ENCODE results near the gene P2RX2.

Gene P2RX2

GRCh38 chr12:132600048-132601032 is 18.2 kb upstream of the P2RX2 start:
- DNase-seq (ENCODE audit: insufficient read length, low spot score) (no peak), FAIRE-seq (peak; percentile 41)
- TF ChIP-seq TAF1 (IDR thresholded peaks at IDR 0.05; ENCODE audit: low read depth, low read length) (no peak), PAX5 (IDR thresholded peaks at IDR 0.05; ENCODE audit: insufficient read depth, low read length, severe bottlenecking) (no peak), SPI1 (IDR thresholded peaks at IDR 0.05; ENCODE audit: low read depth, low read length) (no peak), POU2F2 (IDR thresholded peaks at IDR 0.05; ENCODE audit: low read depth, low read length) (no peak), POLR2A (IDR thresholded peaks at IDR 0.05; ENCODE audit: low read depth, low read length) (no peak), POLR2AphosphoS5 (IDR thresholded peaks at IDR 0.05; ENCODE audit: low read depth, low read length) (no peak)

GRCh38 chr12:132601171-132601883 is 17.2 kb upstream of the P2RX2 start:
- DNase-seq (ENCODE audit: insufficient read length, low spot score) (no peak), FAIRE-seq (no peak)
- TF ChIP-seq POLR2AphosphoS5 (IDR thresholded peaks at IDR 0.05; ENCODE audit: low read depth, low read length) (no peak), POLR2A (IDR thresholded peaks at IDR 0.05; ENCODE audit: low read depth, low read length) (no peak), PAX5 (IDR thresholded peaks at IDR 0.05; ENCODE audit: insufficient read depth, low read length, severe bottlenecking) (no peak), TAF1 (IDR thresholded peaks at IDR 0.05; ENCODE audit: low read depth, low read length) (no peak), POU2F2 (IDR thresholded peaks at IDR 0.05; ENCODE audit: low read depth, low read length) (no peak), SPI1 (IDR thresholded peaks at IDR 0.05; ENCODE audit: low read depth, low read length) (no peak)

GRCh38 chr12:132602572-132603239 is 15.9 kb upstream of the P2RX2 start:
- TF ChIP-seq TAF1 (IDR thresholded peaks at IDR 0.05; ENCODE audit: low read depth, low read length) = no peak
- no peak for TF ChIP-seq SPI1 (IDR thresholded peaks at IDR 0.05; ENCODE audit: low read depth, low read length)
- TF ChIP-seq PAX5 (IDR thresholded peaks at IDR 0.05; ENCODE audit: insufficient read depth, low read length, severe bottlenecking) = no peak
- TF ChIP-seq POU2F2 (IDR thresholded peaks at IDR 0.05; ENCODE audit: low read depth, low read length) = no peak
- no peak for TF ChIP-seq POLR2A (IDR thresholded peaks at IDR 0.05; ENCODE audit: low read depth, low read length)
- no peak for TF ChIP-seq POLR2AphosphoS5 (IDR thresholded peaks at IDR 0.05; ENCODE audit: low read depth, low read length)
- FAIRE-seq = no peak
- DNase-seq (ENCODE audit: insufficient read length, low spot score) = no peak

- TF ChIP-seq SPI1 (IDR thresholded peaks at IDR 0.05; ENCODE audit: low read depth, low read length) (no peak), PAX5 (IDR thresholded peaks at IDR 0.05; ENCODE audit: insufficient read depth, low read length, severe bottlenecking) (no peak), POLR2A (IDR thresholded peaks at IDR 0.05; ENCODE audit: low read depth, low read length) (no peak), POU2F2 (IDR thresholded peaks at IDR 0.05; ENCODE audit: low read depth, low read length) (no peak), POLR2AphosphoS5 (IDR thresholded peaks at IDR 0.05; ENCODE audit: low read depth, low read length) (no peak), TAF1 (IDR thresholded peaks at IDR 0.05; ENCODE audit: low read depth, low read length) (no peak)
- DNase-seq (ENCODE audit: insufficient read length, low spot score) = no peak
- no peak for FAIRE-seq
These were observed 15.1 kb upstream of the P2RX2 start for GRCh38 chr12:132603240-132604150.

- no peak for FAIRE-seq
- TF ChIP-seq PAX5 (IDR thresholded peaks at IDR 0.05; ENCODE audit: insufficient read depth, low read length, severe bottlenecking) (no peak), TAF1 (IDR thresholded peaks at IDR 0.05; ENCODE audit: low read depth, low read length) (no peak), SPI1 (IDR thresholded peaks at IDR 0.05; ENCODE audit: low read depth, low read length) (no peak), POU2F2 (IDR thresholded peaks at IDR 0.05; ENCODE audit: low read depth, low read length) (no peak), POLR2AphosphoS5 (IDR thresholded peaks at IDR 0.05; ENCODE audit: low read depth, low read length) (no peak)
- DNase-seq (ENCODE audit: insufficient read length, low spot score) = no peak
These were observed 14.4 kb upstream of the P2RX2 start for GRCh38 chr12:132604151-132604618.

GRCh38 chr12:132604668-132605441 is 13.7 kb upstream of the P2RX2 start:
- TF ChIP-seq POLR2A (IDR thresholded peaks at IDR 0.05; ENCODE audit: low read depth, low read length) (no peak), POU2F2 (IDR thresholded peaks at IDR 0.05; ENCODE audit: low read depth, low read length) (no peak), TAF1 (IDR thresholded peaks at IDR 0.05; ENCODE audit: low read depth, low read length) (no peak), SPI1 (IDR thresholded peaks at IDR 0.05; ENCODE audit: low read depth, low read length) (no peak), POLR2AphosphoS5 (IDR thresholded peaks at IDR 0.05; ENCODE audit: low read depth, low read length) (no peak), PAX5 (IDR thresholded peaks at IDR 0.05; ENCODE audit: insufficient read depth, low read length, severe bottlenecking) (no peak)
- DNase-seq (ENCODE audit: insufficient read length, low spot score) (no peak), FAIRE-seq (no peak)

- FAIRE-seq (no peak), DNase-seq (ENCODE audit: insufficient read length, low spot score) (no peak)
- TF ChIP-seq POU2F2 (IDR thresholded peaks at IDR 0.05; ENCODE audit: low read depth, low read length) = no peak
- no peak for TF ChIP-seq POLR2AphosphoS5 (IDR thresholded peaks at IDR 0.05; ENCODE audit: low read depth, low read length)
- no peak for TF ChIP-seq POLR2A (IDR thresholded peaks at IDR 0.05; ENCODE audit: low read depth, low read length)
These were observed 12.7 kb upstream of the P2RX2 start for GRCh38 chr12:132605892-132606291.

GRCh38 chr12:132606466-132606865 is 12.1 kb upstream of the P2RX2 start:
- FAIRE-seq = no peak

More at GRCh38 chr12:132606466-132606865, 12.1 kb upstream of the P2RX2 start:
- no peak for DNase-seq (ENCODE audit: insufficient read length, low spot score)
- TF ChIP-seq POLR2A (IDR thresholded peaks at IDR 0.05; ENCODE audit: low read depth, low read length) = no peak

Data from GM12891 (cell line).